ENCODE measurements around the gene PRSS3. TPM values are rescaled to one million over a fixed set of nuclear protein-coding genes. Genes with fewer than 3 reads are reported as not detected.
"Not testable (repeated sequence)": the region's sequence is repeated elsewhere in the genome, so short reads cannot be mapped to it uniquely, and the experiment has no call there.

The PRSS3 gene
- polyA plus RNA-seq, 3 donors, result 1.2 to 2.2 (median 1.4) TPM

GRCh38 chr9:33813712-33814641, 18.6 kb downstream of the PRSS3 start:
- peak in 1 of 11 donors; percentile 19 for DNase-seq (ENCODE audit: extremely low read depth in 1 of 11, low read depth in 9 of 11, low spot score in 4 of 11)

- no peak for DNase-seq (ENCODE audit: extremely low read depth in 1 of 11, low read depth in 9 of 11, low spot score in 4 of 11)
Measured at GRCh38 chr9:33815781-33816180, 20.4 kb downstream of the PRSS3 start.

- peak; percentile 84 to 96 (median 90) for DNase-seq (ENCODE audit: extremely low read depth in 1 of 11, low read depth in 9 of 11, low spot score in 4 of 11)
Measured at GRCh38 chr9:33816327-33817252, 21.2 kb downstream of the PRSS3 start, which contains the start of gene UBE2R2. Gene UBE2R2 (plus strand): TSS chr9:33817160. CDS start chr9:33817758, 598 bp downstream.

DNA sequence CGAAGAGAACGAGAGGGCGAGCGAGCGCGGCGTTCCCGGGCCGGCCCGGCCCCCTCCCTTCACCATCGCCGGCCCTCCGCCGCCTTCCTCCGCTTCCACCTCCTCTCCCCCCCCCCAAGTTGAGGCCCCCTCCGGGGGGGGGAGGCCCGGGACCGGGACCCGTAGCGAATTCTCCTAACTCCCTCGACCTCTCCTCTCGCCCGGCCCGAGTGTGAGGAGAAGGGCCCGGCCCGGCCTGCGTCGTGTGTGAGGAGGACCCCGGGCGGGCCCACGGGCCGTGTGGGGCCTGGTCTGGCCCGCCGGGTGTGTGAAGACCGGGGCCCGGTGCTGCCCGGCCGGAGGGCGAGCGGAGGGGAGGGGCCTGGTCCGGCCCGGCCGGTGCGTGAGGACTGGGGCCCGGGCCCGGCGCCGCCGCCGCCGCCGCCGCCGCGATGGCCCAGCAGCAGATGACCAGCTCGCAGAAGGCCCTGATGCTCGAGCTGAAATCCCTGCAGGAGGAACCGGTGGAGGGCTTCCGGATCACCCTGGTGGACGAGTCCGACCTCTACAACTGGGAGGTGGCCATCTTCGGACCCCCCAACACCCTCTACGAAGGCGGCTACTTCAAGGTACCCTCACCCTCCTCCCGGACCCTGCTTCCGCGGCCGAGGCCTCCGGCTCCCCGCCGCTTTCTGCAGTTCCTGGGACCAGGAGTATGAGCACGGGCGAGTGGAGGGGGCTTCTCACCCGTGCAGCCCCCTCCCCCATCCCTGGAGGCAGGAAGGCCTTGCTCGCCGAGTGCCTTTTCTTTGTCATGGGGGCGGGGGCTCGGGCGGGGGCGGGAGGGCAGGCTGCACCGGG, 22.2 kb downstream of the PRSS3 start:
- DNase-seq (ENCODE audit: extremely low read depth in 1 of 11, low read depth in 9 of 11, low spot score in 4 of 11), result peak in 10 of 11 donors; percentile 33 to 62 (median 49)

GRCh38 chr9:33818167-33818846, 22.9 kb downstream of the PRSS3 start:
- DNase-seq (ENCODE audit: extremely low read depth in 1 of 11, low read depth in 9 of 11, low spot score in 4 of 11), result peak in 4 of 11 donors; percentile 14 to 46 (median 28)

DNA sequence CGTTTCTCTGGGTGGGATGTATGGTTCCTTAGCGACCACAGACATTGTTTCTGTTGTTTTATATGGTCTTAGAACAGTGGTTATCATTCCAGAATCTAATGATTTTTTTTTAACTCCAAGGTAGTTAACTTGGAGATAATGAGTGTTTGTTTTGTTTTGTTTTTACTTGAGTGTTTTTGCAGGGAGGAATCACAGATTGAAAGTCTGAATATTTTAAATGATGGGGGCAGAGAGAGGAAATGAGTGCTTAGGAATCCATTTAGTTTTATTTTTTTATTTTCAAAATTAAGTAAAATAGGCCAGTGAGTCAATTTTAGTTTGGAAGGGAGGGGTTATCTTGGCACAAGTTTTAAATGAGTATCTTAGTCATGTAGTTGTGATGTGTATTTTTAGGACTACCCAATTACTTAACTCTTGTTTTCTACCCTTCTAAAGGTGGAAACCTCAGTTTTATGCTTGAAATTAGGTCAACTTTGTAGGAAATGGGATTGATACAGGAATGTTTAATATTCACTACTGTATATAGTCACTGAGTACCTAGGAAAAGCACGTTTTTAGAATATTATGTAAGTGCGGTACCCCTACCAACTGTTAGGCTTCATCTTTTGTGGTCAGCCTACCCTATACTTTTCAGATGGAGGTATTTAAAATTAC, 23.6 kb downstream of the PRSS3 start:
- DNase-seq (ENCODE audit: extremely low read depth in 1 of 11, low read depth in 9 of 11, low spot score in 4 of 11), result no peak

- no peak for DNase-seq (ENCODE audit: extremely low read depth in 1 of 11, low read depth in 9 of 11, low spot score in 4 of 11)
Measured at GRCh38 chr9:33820231-33820745, 24.9 kb downstream of the PRSS3 start.

- no peak for DNase-seq (ENCODE audit: extremely low read depth in 1 of 11, low read depth in 9 of 11, low spot score in 4 of 11)
Measured at GRCh38 chr9:33823801-33824200, 28.4 kb downstream of the PRSS3 start.

- DNase-seq (ENCODE audit: extremely low read depth in 1 of 11, low read depth in 9 of 11, low spot score in 4 of 11), result not testable (repeated sequence)
Measured at GRCh38 chr9:33827285-33827684, 31.9 kb downstream of the PRSS3 start.

GRCh38 chr9:33829641-33830230, 34.4 kb downstream of the PRSS3 start:
- DNase-seq (ENCODE audit: extremely low read depth in 1 of 11, low read depth in 9 of 11, low spot score in 4 of 11), result not testable (repeated sequence)

DNA sequence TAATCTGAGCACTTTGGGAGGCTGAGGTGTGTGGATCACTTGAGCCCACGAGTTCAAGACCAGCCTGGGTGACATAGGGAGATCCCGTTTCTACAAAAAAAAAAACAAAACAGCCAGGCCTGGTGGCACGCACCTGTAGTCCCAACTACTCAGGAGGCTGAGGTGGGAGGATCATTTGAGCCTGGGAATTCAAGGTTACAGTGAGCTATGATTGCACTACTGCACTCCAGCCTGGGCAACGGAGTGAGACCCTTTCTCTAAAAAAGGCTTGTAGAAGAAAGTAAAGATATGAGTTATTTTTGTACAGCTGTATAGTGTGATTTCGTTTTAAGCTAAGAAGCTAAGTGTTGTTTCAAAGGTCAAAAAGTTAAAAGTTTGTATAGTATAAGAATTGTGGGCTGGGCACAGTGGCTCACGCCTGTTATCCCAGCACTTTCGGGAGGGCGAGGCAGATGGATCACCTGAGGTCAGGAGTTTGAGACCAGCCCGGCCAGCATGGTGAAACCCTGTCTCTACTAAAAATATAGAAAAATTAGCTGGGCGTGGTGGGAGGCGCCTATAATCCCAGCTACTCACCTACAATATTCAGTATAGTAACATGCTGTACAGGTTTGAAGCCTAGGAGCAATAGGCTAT, 40.4 kb downstream of the PRSS3 start:
- DNase-seq (ENCODE audit: extremely low read depth in 1 of 11, low read depth in 9 of 11, low spot score in 4 of 11), result no peak

- not testable (repeated sequence) for DNase-seq (ENCODE audit: extremely low read depth in 1 of 11, low read depth in 9 of 11, low spot score in 4 of 11)
Measured at GRCh38 chr9:33836261-33836660, 40.9 kb downstream of the PRSS3 start.

DNA sequence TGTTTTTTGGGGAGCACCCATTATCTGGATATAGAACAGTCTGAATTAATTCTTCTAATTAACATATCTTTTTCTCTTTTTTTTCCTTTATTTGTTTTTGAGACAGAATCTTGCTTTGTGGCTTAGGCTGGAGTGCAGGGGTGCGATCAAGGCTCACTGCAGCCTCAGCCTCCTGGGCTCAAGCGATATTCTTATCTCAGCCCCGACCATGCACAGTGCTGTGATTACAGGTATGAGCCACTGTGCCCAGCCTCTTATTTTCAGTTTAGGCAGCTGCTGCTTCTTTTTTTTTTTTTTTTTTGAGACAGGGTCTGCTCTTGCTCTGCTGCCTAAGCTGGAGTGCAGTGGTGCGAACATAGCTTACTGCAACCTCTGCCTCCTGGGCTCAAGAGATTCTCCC, 41.8 kb downstream of the PRSS3 start:
- no peak for DNase-seq (ENCODE audit: extremely low read depth in 1 of 11, low read depth in 9 of 11, low spot score in 4 of 11)

- no peak for DNase-seq (ENCODE audit: extremely low read depth in 1 of 11, low read depth in 9 of 11, low spot score in 4 of 11)
Measured at GRCh38 chr9:33840381-33840780, 45.0 kb downstream of the PRSS3 start.

GRCh38 chr9:33843312-33843961, 48.1 kb downstream of the PRSS3 start:
- no peak for DNase-seq (ENCODE audit: extremely low read depth in 1 of 11, low read depth in 9 of 11, low spot score in 4 of 11)

DNA sequence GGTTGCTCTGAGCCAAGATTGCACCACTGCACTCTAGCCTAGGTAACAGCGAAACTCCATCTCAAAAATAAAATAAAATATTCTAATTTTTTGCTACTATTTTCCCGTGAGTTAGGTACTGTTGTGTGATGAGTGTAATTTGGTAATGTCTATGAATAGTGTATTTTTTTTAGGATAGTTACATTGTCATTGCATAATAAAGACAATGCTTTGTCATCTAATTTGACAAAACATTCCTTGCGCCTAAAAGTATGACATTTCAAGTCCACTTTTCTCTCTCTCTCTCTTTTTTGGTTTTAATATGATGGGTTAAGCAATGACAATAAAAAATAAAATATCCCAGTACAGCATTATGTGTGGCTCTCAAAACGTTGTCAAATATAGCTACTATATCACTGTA, 50.9 kb downstream of the PRSS3 start:
- DNase-seq (ENCODE audit: extremely low read depth in 1 of 11, low read depth in 9 of 11, low spot score in 4 of 11), result no peak
